ENCODE results near the gene DTL. TPM values are rescaled to one million over a fixed set of nuclear protein-coding genes. Genes with fewer than 3 reads are reported as not detected.
"Not testable (repeated sequence)": the region's sequence is repeated elsewhere in the genome, so short reads cannot be mapped to it uniquely, and the experiment has no call there.

The DTL gene
- total RNA-seq, 6 experiments from 2014 or later = 13.3 to 21.7 (median 18.2) TPM

- Mint-ChIP-seq H3K36me3 (ENCODE audit: low read depth) (no peaks in the 10 kb centered on the region), H3K4me1 (ENCODE audit: low read depth) (no peaks in the 10 kb centered on the region; the same call in 1 of the 2 replicates), H3K9me3 (no peaks in the 10 kb centered on the region), H3K4me3 (no peak overlapping the region), H3K27ac (no peak overlapping the region), H3K27me3 (ENCODE audit: insufficient read depth) (no peaks in the 10 kb centered on the region)
- TF ChIP-seq CTCF (IDR thresholded peaks at IDR 0.05) = peak; percentile 96
- peak; percentile 50 for DNase-seq
These were observed 23.4 kb upstream of the DTL start for GRCh38 chr1:212012034-212012740.

- TF ChIP-seq CTCF (IDR thresholded peaks at IDR 0.05) = no peak
- no peaks in the 10 kb centered on the region for H3K9me3 Mint-ChIP-seq
- H3K36me3 Mint-ChIP-seq (ENCODE audit: low read depth) = no peaks in the 10 kb centered on the region
- H3K4me3 Mint-ChIP-seq = no peak overlapping the region
- H3K4me1 Mint-ChIP-seq (ENCODE audit: low read depth) = no peaks in the 10 kb centered on the region; the same call in 1 of the 2 replicates
- H3K27ac Mint-ChIP-seq = no peak overlapping the region
- no peak for DNase-seq
- H3K27me3 Mint-ChIP-seq (ENCODE audit: insufficient read depth) = no peaks in the 10 kb centered on the region
These were observed 21.9 kb upstream of the DTL start for GRCh38 chr1:212013672-212014071.

- no peak for DNase-seq
- Mint-ChIP-seq H3K4me1 (ENCODE audit: low read depth) (peaks cover 12% of the 10 kb centered on the region), H3K36me3 (ENCODE audit: low read depth) (peaks cover 18% of the 10 kb centered on the region), H3K4me3 (no peak overlapping the region), H3K27me3 (ENCODE audit: insufficient read depth) (no peaks in the 10 kb centered on the region; the same call in 1 of the 2 replicates), H3K9me3 (no peaks in the 10 kb centered on the region), H3K27ac (0 out of 2 replicates have a peak overlapping the region, but pooled peaks have one; percentile 23)
- no peak for TF ChIP-seq CTCF (IDR thresholded peaks at IDR 0.05)
These were observed 14.6 kb upstream of the DTL start for GRCh38 chr1:212020975-212021374.

GRCh38 chr1:212021563-212021962 lies 14.0 kb upstream of the DTL start:
- TF ChIP-seq CTCF (IDR thresholded peaks at IDR 0.05) = peak; percentile 21; the same call in 1 of the 2 replicates
- peaks cover 12% of the 10 kb centered on the region for H3K4me1 Mint-ChIP-seq (ENCODE audit: low read depth)
- 0 out of 2 replicates have a peak overlapping the region, but pooled peaks have one; percentile 7 for H3K27ac Mint-ChIP-seq
- H3K36me3 Mint-ChIP-seq (ENCODE audit: low read depth) = peaks cover 18% of the 10 kb centered on the region
- no peak overlapping the region for H3K4me3 Mint-ChIP-seq
- H3K9me3 Mint-ChIP-seq = no peaks in the 10 kb centered on the region
- no peaks in the 10 kb centered on the region; the same call in 1 of the 2 replicates for H3K27me3 Mint-ChIP-seq (ENCODE audit: insufficient read depth)
- no peak for DNase-seq

- DNase-seq; H3K9me3 Mint-ChIP-seq; H3K4me3 Mint-ChIP-seq; H3K27ac Mint-ChIP-seq; H3K27me3 Mint-ChIP-seq (ENCODE audit: insufficient read depth): not testable (repeated sequence)
- Mint-ChIP-seq H3K36me3 (ENCODE audit: low read depth) (peaks cover 18% of the 10 kb centered on the region), H3K4me1 (ENCODE audit: low read depth) (peaks cover 12% of the 10 kb centered on the region)
These were observed 12.6 kb upstream of the DTL start for GRCh38 chr1:212022908-212023307.

GRCh38 chr1:212024469-212025149 lies 10.9 kb upstream of the DTL start:
- Mint-ChIP-seq H3K27me3 (ENCODE audit: insufficient read depth) (no peaks in the 10 kb centered on the region; the same call in 1 of the 2 replicates), H3K27ac (no peak overlapping the region), H3K4me3 (no peak overlapping the region), H3K36me3 (ENCODE audit: low read depth) (peaks cover 18% of the 10 kb centered on the region), H3K9me3 (no peaks in the 10 kb centered on the region), H3K4me1 (ENCODE audit: low read depth) (peaks cover 29% of the 10 kb centered on the region)
- DNase-seq = no peak
- TF ChIP-seq CTCF (IDR thresholded peaks at IDR 0.05) = no peak

GRCh38 chr1:212027727-212028126 lies 7.8 kb upstream of the DTL start:
- H3K4me1 Mint-ChIP-seq (ENCODE audit: low read depth) = peaks cover 48% of the 10 kb centered on the region
- not testable (repeated sequence) for H3K27ac Mint-ChIP-seq; H3K27me3 Mint-ChIP-seq (ENCODE audit: insufficient read depth)

More at GRCh38 chr1:212027727-212028126, 7.8 kb upstream of the DTL start:
- not testable (repeated sequence) for H3K4me3 Mint-ChIP-seq, H3K9me3 Mint-ChIP-seq, DNase-seq
- peaks cover 18% of the 10 kb centered on the region for H3K36me3 Mint-ChIP-seq (ENCODE audit: low read depth)

All from HFFc6 (cell line).